DOHH2 (cell line): Measurements from ENCODE around the gene STX8.

Experiments used
- H3F3A ChIP-seq: fragments of 200-600 bp; sonication (generic), shearing (Covaris generic); 2 replicates; pipeline ENCODE4 v1.6.0; 2016; ENCODE audit warnings: antibody characterized with exemption, mild to moderate bottlenecking; ENCODE audit not compliant: control insufficient read depth, insufficient read depth
- H3K27ac ChIP-seq: fragments of 200-600 bp; sonication (generic); 2 replicates; pipeline ENCODE4 v1.5.1; 2014; ENCODE audit warnings: low read depth, mild to moderate bottlenecking, low read length, moderate library complexity
- H3K27me3 ChIP-seq: fragments of 200-600 bp; sonication (generic); 2 replicates; pipeline ENCODE4 v1.6.1; 2014; ENCODE audit warnings: mild to moderate bottlenecking, low read length, mixed read lengths; ENCODE audit not compliant: control insufficient read depth
- H3K36me3 ChIP-seq: fragments of 200-600 bp; sonication (generic); 2 replicates; pipeline ENCODE4 v1.6.1; 2014; ENCODE audit warnings: mild to moderate bottlenecking, low read length, moderate library complexity, mixed read lengths; ENCODE audit not compliant: control insufficient read depth
- H3K4me1 ChIP-seq: fragments of 200-600 bp; sonication (generic); 2 replicates; pipeline ENCODE4 v1.6.1; 2014; ENCODE audit warnings: mild to moderate bottlenecking, low read length, mixed read lengths; ENCODE audit not compliant: control insufficient read depth
- H3K4me2 ChIP-seq: fragments of 200-600 bp; sonication (generic); 2 replicates; pipeline ENCODE4 v1.6.0; 2014; ENCODE audit warnings: mild to moderate bottlenecking, low read length, moderate library complexity
- H3K4me3 ChIP-seq: fragments of 200-600 bp; sonication (generic); 2 replicates; pipeline ENCODE4 v1.5.1; 2014; ENCODE audit warnings: mild to moderate bottlenecking, low read length, mixed read lengths
- H3K79me2 ChIP-seq: fragments of 200-600 bp; sonication (generic); 2 replicates; pipeline ENCODE4 v1.6.1; 2014; ENCODE audit warnings: mild to moderate bottlenecking, low read length, mixed read lengths; ENCODE audit not compliant: control insufficient read depth
- H3K9me2 ChIP-seq: fragments of 200-600 bp; sonication (generic); replicated peaks from 2 replicates; pipeline ENCODE4 v1.6.1; 2014; ENCODE audit warnings: mild to moderate bottlenecking, low read length, mixed read lengths; ENCODE audit not compliant: control insufficient read depth
- H3K9me3 ChIP-seq: fragments of 200-600 bp; sonication (generic); 2 replicates; pipeline ENCODE4 v1.6.1; 2014; ENCODE audit warnings: antibody characterized with exemption, low read length, mixed read lengths; ENCODE audit not compliant: control insufficient read depth, insufficient read depth
- H4K20me1 ChIP-seq: fragments of 200-600 bp; sonication (generic); 2 replicates; pipeline ENCODE4 v1.6.0; 2014; ENCODE audit warnings: low read depth, mild to moderate bottlenecking, antibody characterized with exemption, low read length, moderate library complexity; ENCODE audit not compliant: control insufficient read depth, insufficient read depth
- EZH2phosphoT487 ChIP-seq: fragments of 200-600 bp; sonication (generic); IDR thresholded peaks from 2 replicates; pipeline ENCODE4 v1.6.1; 2017; ENCODE audit warnings: borderline replicate concordance, mild to moderate bottlenecking, antibody characterized with exemption, low read length, moderate library complexity, mixed read lengths
- TF ChIP-seq, protein P1 (sequence below): fragments of 200-600 bp; sonication (generic); IDR thresholded peaks from one replicate; pipeline ENCODE4 v1.5.1; 2014; ENCODE audit warnings: antibody characterized with exemption, mild to moderate bottlenecking, low read depth, low read length; ENCODE audit not compliant: poor library complexity, severe bottlenecking

STX8 gene

DNA sequence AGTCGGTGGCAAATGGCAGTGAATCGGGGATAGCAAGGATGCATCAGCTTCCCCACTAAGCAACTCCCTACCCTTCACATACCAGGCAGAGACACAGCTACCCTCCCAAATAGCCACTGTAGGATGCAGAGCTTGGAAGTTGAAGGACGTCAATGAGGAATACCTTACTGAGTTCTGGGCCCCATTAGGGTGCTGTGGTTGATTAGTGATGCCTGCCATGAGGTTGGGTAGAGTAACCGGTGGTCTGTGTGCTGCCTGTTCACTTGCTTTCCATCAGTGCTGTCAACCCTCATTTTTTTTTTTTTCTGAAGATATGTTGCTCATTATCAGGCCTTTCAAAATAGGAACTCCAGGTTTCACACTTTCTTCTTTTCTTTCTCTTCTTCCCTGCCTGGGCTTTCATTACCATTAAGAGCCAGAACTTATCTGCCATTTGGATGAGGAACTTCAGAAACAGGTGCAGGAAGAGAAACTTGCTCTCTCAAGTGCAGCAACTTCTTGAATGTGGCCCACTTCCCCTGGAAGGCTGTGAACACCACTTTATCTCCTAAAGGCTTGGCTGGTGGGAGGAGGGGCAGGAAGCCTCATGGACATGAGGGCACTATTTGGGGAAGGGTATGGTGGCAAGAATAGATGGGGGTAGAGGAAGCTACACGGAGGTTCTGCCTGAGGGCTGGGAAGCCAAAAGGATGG, 370.8 kb downstream of the STX8 start:
- Histone ChIP-seq H3K9me2 (no peaks in the 10 kb centered on the region), H3K4me1 (peaks cover 12% of the 10 kb centered on the region), H3F3A (no peaks in the 10 kb centered on the region), H3K36me3 (no peaks in the 10 kb centered on the region), H3K4me2 (0 out of 2 replicates have a peak overlapping the region, but pooled peaks have one; percentile 4), H3K27me3 (no peaks in the 10 kb centered on the region; the same call in 1 of the 2 replicates), H4K20me1 (no peaks in the 10 kb centered on the region), H3K79me2 (no peaks in the 10 kb centered on the region), H3K4me3 (no peak overlapping the region), H3K27ac (no peak overlapping the region), H3K9me3 (no peaks in the 10 kb centered on the region)
- no peak for TF ChIP-seq EZH2phosphoT487
- TF ChIP-seq, protein P1, sequence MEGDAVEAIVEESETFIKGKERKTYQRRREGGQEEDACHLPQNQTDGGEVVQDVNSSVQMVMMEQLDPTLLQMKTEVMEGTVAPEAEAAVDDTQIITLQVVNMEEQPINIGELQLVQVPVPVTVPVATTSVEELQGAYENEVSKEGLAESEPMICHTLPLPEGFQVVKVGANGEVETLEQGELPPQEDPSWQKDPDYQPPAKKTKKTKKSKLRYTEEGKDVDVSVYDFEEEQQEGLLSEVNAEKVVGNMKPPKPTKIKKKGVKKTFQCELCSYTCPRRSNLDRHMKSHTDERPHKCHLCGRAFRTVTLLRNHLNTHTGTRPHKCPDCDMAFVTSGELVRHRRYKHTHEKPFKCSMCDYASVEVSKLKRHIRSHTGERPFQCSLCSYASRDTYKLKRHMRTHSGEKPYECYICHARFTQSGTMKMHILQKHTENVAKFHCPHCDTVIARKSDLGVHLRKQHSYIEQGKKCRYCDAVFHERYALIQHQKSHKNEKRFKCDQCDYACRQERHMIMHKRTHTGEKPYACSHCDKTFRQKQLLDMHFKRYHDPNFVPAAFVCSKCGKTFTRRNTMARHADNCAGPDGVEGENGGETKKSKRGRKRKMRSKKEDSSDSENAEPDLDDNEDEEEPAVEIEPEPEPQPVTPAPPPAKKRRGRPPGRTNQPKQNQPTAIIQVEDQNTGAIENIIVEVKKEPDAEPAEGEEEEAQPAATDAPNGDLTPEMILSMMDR: no peak

DNA sequence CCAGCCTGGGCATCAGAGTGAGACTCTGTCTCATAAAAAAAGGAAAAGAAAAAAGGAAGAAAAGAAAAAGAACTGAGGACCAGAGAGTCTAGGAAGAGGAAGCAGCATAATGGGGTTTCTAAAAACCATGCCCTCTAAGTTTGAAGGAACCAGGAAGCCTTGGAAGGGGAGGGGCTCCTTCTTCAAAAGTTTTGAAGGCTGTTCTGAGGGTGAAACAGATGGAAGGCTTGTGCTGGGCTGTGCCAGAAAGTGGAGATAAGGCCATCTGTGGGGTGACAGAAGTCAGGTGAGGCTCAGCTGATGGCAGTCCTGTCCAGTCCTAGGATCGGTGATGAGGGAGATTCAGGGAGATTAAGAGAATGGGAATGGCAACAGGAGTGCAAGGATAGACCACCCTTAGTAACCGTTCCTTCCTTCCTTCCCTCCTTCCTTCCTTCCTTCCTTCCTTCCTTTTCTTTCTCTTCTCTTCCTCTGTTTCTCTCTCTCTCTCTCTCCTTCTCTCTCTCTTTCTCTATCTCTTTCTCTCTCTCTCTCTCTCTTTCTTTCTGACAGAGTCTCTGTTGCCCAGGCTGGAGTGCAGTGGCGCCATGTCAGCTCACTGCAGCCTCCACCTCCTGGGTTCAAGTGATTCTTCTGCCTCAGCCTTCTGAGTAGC, 371.7 kb downstream of the STX8 start:
- no peak for TF ChIP-seq EZH2phosphoT487
- TF ChIP-seq, protein P1: no peak
- H3K4me3 ChIP-seq: no peak overlapping the region
- no peaks in the 10 kb centered on the region for H3K9me3 ChIP-seq
- H3F3A ChIP-seq: no peaks in the 10 kb centered on the region
- no peaks in the 10 kb centered on the region for H3K79me2 ChIP-seq
- no peak overlapping the region for H3K4me2 ChIP-seq
- H3K27ac ChIP-seq: no peak overlapping the region
- no peaks in the 10 kb centered on the region for H3K9me2 ChIP-seq
- no peaks in the 10 kb centered on the region for H3K36me3 ChIP-seq
- no peaks in the 10 kb centered on the region; the same call in 1 of the 2 replicates for H3K27me3 ChIP-seq
- no peaks in the 10 kb centered on the region for H4K20me1 ChIP-seq
- H3K4me1 ChIP-seq: peaks cover 12% of the 10 kb centered on the region

DNA sequence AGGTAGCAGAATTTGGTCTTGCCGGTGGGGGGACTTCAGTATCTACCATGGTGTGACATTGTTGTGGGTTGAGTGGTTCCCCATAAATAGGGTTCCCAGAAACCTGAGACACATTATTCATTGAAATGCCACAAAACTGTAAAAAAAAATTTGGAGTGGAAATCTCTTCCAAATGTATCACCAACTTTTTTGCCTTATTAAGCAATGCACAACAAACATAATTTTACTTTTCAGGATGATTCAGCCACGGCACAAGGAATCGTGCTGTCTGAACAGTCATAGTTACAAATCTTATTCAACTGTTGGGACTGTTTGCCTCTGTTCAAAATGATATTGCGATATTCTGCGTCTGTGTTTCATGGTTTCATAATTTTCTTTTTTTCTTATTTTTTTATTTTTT, 373.1 kb downstream of the STX8 start:
- H4K20me1 ChIP-seq: no peaks in the 10 kb centered on the region
- H3K4me2 ChIP-seq: no peak overlapping the region
- no peaks in the 10 kb centered on the region for H3K9me3 ChIP-seq
- no peak overlapping the region for H3K27ac ChIP-seq
- H3K27me3 ChIP-seq: no peaks in the 10 kb centered on the region; the same call in 1 of the 2 replicates
- TF ChIP-seq, protein P1: no peak
- no peak for TF ChIP-seq EZH2phosphoT487
- H3K9me2 ChIP-seq: no peaks in the 10 kb centered on the region
- H3K4me3 ChIP-seq: no peak overlapping the region
- no peaks in the 10 kb centered on the region for H3F3A ChIP-seq
- H3K36me3 ChIP-seq: no peaks in the 10 kb centered on the region
- H3K4me1 ChIP-seq: peaks cover 12% of the 10 kb centered on the region
- H3K79me2 ChIP-seq: no peaks in the 10 kb centered on the region
